ENCODE results near the gene IL3RA.
"Not testable (repeated sequence)": the region's sequence is repeated elsewhere in the genome, so short reads cannot be mapped to it uniquely, and the experiment has no call there.

The IL3RA gene

GRCh38 chrX:1336331-1336943 lies at the start of gene IL3RA:
Gene IL3RA (plus strand): TSS chrX:1336785. CDS start chrX:1341766, 4,981 bp downstream.
- H3K4me3 ChIP-seq (replicated peaks; ENCODE audit: low read depth, low read length): peak within 1 kb of the TSS; percentile 26
- TF ChIP-seq CTCF (IDR thresholded peaks at IDR 0.05; ENCODE audit: low read depth, low read length, missing control alignments): no peak
- no peak for DNase-seq (ENCODE audit: extremely low read depth, low read depth)

GRCh38 chrX:1289535-1289934 lies 47.0 kb upstream of the IL3RA start:
- no peak for DNase-seq (ENCODE audit: extremely low read depth, low read depth)
- no peak for TF ChIP-seq CTCF (IDR thresholded peaks at IDR 0.05; ENCODE audit: low read depth, low read length, missing control alignments)
- no peak overlapping the region for H3K4me3 ChIP-seq (replicated peaks; ENCODE audit: low read depth, low read length)

- no peak for DNase-seq (ENCODE audit: extremely low read depth, low read depth)
- no peak for TF ChIP-seq CTCF (IDR thresholded peaks at IDR 0.05; ENCODE audit: low read depth, low read length, missing control alignments)
- no peak overlapping the region for H3K4me3 ChIP-seq (replicated peaks; ENCODE audit: low read depth, low read length)
These were observed 45.4 kb upstream of the IL3RA start for GRCh38 chrX:1291110-1291740.

- no peak for TF ChIP-seq CTCF (IDR thresholded peaks at IDR 0.05; ENCODE audit: low read depth, low read length, missing control alignments)
- H3K4me3 ChIP-seq (replicated peaks; ENCODE audit: low read depth, low read length): no peak overlapping the region
- no peak for DNase-seq (ENCODE audit: extremely low read depth, low read depth)
These were observed 43.9 kb upstream of the IL3RA start for GRCh38 chrX:1292575-1293290.

GRCh38 chrX:1294301-1295067 lies 42.1 kb upstream of the IL3RA start:
- no peak overlapping the region for H3K4me3 ChIP-seq (replicated peaks; ENCODE audit: low read depth, low read length)
- DNase-seq (ENCODE audit: extremely low read depth, low read depth): no peak
- TF ChIP-seq CTCF (IDR thresholded peaks at IDR 0.05; ENCODE audit: low read depth, low read length, missing control alignments): no peak

- no peak overlapping the region for H3K4me3 ChIP-seq (replicated peaks; ENCODE audit: low read depth, low read length)
- no peak for TF ChIP-seq CTCF (IDR thresholded peaks at IDR 0.05; ENCODE audit: low read depth, low read length, missing control alignments)
- no peak for DNase-seq (ENCODE audit: extremely low read depth, low read depth)
These were observed 41.0 kb upstream of the IL3RA start for GRCh38 chrX:1295550-1295949.

GRCh38 chrX:1297591-1297990 lies 39.0 kb upstream of the IL3RA start:
- not testable (repeated sequence) for H3K4me3 ChIP-seq (replicated peaks; ENCODE audit: low read depth, low read length); DNase-seq (ENCODE audit: extremely low read depth, low read depth)
